GM18526 (cell line): ENCODE results near the gene TARS1.

Experiments used
- POLR2A ChIP-seq: IDR thresholded peaks from 3 replicates; pipeline ENCODE4 v1.6.1; 2011; ENCODE audit not compliant: insufficient read length; ENCODE audit errors: extremely low read depth

TARS1 gene

DNA sequence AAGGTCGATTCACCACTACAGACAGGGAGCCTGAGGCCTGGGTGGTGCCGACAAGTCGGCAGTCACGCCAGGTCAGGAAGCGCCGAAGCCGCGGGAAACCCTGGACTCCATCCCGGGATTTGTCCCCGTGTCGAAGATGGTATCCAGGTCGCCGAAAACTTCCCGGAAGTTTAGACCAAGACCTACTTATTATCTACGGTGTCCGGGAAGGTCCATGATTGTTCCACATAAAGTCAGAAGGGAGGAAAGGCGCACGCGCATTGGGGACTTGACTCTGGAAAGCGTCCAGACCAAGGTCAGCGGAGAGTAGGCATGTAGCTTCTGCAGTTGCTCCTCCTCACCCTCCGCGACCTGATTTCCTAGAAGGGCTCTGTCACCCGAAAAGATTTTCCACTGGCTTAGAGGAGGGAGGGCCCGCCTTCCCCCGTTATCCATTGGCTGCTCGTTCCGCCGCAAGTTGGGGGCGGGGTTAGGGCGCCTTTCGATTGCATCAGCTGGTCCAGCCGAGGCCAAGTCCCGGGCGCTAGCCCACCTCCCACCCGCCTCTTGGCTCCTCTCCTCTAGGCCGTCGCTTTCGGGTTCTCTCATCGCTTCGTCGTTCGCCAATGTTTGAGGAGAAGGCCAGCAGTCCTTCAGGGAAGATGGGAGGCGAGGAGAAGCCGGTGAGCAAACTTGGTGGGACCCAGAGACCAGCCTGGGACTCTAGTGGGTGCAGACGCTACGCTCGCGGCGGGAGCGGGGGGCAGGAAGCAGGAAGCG is at the start of gene TARS1:
TARS1 (plus strand) TSS at position 484 of the 759 bp plus-strand sequence; CDS start at position 606, 122 bp downstream.
- TF ChIP-seq POLR2A, result peak; percentile 86

DNA sequence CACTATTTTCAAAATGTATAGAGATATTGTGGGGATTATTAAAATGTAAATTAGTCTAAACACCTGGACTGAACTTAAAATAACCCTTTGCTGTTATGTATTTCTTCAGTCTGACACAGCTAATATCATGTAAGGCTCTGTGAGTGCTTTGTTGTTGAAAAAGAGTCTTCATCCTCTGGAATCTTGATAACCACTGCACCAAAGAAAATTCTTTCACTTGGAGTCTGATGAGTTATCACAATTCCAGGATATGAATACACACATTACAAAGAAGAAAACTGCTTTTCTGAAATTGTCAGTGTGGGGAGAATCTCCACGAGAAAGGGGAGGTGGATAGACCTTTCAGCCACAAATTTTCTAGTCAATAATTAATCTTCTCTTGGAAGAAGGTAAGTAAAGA is 42.3 kb upstream of the TARS1 start:
- no peak for TF ChIP-seq POLR2A

DNA sequence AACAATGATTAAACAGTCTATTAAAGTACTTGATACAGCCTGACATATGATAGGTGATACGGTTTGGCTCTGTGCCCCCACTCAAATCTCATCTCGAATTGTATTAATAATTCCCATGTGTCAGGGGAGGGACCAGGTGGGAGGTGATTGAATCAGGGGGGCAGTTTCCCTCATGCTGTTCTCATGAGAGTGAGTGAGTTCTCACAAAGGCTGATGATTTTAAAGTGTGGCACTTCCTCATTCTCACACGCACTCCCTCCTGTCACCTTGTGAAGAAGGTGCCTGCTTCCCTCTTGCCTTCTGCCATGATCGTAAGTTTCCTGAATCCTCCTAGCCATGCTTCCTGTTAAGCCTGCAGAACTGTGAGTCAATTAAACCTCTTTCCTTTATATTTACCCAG is 40.1 kb upstream of the TARS1 start:
- no peak for TF ChIP-seq POLR2A

DNA sequence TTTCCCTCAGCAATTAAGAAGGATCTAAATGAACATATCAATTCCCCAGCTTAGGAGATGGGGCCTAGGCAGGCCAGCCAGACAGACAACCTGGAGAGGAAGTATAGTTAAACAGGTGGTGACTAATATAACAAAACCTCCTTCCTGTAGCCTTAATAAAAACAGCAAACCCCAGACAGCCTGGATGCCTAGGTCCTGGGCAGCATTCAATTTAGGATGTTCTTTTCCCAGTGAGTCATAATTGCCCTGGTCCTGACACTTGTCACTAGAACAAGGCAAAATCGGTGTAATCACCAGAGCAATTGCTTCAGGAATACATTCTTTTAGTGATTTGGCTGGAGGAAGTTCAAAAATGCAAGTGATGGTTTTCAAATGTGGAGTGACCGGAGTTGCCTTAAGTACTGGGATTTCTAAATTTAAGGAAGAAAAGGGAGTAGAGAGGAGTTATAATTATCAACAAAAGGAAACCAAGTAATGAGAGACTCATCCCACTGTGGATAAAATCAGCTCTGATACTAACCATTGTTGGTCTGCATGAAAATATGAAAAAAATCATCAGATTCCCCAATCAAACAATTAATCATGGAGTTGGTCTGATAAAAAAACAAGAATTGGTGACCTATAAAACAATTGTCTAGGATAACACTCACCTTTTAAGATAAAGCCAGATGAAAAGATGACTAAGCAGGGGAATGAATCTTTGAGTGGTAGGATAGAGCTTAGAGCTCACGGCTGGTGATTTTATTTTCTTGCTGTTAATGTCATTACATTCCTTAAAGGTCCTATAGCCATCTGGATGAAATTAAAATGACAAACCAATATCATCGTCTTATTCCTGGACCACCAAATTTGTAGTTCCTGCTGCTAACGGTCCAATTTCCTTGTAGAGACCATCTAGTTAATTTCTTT is 39.0 kb upstream of the TARS1 start:
- no peak for TF ChIP-seq POLR2A

DNA sequence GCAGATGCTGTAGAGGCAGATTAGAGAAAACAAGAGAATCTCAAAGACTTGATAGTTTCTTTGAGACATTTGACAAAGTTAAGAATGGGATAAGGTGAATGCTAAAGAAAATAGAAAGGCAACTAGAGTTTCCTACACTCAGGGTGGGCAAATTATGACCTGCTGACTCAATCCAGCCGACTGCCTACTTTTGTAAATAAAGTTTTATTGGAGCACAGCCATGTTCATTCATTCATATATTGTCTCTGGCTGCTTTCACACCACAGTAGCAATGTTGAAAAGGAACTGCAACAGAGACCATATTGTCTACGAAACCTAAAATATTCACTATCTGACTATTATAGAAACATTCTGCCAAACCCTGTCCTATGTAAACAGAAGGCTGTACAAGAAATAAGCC is 37.6 kb upstream of the TARS1 start:
- TF ChIP-seq POLR2A, result no peak

DNA sequence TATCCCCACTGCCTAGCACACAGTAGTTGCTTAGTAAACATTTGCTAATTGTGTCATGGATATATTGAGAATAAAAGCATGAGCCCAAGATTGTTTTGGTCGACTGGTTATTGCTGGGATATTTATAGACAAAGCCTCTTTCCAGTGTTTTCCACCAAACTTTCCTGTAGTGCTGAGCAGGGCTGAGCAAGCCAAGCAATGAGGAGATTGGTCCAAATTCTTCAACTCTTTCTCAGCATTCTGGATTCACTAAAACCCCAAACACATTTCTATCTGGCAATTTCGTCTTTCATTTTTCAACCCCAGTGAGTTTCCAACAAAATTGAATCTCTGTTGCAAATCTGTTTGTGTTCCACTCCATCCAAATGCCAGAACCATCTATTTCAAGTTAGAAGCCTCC is 31.9 kb upstream of the TARS1 start:
- TF ChIP-seq POLR2A, result no peak

DNA sequence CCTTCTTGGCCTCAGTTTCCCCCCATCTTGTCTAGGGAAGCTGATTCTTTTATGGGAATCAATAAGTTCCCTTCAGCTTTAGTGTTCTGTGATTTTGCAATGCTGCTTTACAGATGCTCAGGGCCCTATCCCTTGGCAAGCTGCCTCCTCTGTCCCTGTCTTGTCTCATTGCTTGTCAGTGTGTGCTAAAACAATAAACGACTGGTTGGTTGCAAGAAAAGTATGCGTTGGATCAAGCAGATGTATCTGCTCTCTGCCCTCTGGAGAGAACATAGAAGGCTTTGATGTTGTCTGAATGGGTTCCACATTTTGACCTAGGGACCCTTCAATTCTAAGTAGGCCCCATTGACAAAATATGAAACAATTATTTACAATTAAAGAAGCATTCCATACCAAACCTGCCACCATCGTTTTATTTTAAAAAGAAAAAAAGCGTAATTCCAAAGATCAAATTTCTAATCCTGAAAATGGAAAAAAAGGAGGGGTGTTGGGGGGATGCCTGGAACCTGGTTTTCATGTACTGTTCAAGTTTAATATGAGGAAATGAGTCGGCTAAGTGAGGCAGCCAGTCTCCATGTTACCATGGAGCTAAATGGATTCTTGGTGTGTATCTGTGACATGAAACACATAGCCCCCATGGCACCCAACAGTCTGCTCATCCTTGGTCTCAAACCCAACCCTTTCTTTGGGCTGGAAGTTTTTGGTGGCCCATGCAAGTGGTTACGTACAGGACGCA is 31.2 kb upstream of the TARS1 start:
- no peak for TF ChIP-seq POLR2A

DNA sequence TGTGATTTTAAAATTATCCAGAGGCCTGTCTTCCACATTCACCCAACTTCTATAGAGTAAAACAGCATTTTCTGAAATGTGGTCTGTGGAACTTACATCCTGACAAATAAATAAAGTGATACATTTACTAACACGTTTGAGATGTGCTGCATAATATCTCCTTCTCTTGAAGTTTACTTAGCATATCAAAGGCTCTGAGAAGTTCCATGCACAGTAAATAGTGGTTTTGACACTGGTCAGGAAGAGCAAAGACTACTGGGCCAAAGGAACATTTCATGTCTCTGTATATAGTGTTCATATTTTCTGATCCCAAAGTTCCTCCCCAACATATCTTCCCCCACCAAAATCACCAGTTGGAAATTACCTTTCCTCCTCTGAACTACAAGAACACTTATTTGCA is 30.5 kb upstream of the TARS1 start:
- no peak for TF ChIP-seq POLR2A

DNA sequence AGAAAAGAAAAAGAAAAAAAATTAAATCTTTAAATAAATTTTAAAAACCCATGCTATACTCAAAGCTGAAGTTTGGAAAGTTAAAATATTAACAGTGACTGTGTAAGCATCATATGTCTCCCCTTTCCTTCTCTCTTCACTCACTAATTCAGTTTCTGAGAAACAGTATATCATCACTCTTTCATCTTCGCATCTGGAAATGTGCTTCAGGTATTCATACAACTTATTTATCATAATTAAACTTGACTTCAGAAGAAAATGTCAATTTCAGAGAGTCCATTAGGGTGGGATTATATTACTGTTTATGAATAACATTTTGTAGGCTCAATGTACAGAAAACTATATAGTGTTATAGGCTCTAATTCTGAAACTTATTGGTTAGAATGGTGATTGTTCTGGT is 29.3 kb upstream of the TARS1 start:
- TF ChIP-seq POLR2A, result no peak

DNA sequence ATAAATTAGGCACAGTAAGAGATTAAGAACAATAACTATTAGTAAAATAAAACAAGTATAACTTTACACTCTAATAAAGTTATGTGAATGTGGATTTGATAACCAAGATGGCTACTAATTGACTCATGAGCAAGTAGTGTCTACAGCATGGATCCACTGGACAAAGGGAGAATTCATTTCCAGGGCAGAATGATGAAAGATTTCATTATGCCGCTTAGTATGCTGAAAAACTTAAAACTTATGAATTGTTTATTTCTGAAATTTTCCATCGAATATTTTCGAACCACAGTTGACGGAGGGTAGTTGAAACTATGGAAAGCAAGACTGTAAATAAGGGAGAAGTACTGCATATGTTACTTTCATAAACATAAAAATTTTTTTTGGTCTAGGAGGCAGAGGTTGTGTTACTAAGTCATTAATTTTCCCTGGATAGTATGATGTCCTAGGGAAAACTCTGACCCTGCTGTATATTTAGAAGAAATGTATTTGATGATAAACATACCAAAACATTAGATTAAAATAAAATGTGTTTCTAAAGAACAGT is 24.9 kb upstream of the TARS1 start:
- no peak for TF ChIP-seq POLR2A

DNA sequence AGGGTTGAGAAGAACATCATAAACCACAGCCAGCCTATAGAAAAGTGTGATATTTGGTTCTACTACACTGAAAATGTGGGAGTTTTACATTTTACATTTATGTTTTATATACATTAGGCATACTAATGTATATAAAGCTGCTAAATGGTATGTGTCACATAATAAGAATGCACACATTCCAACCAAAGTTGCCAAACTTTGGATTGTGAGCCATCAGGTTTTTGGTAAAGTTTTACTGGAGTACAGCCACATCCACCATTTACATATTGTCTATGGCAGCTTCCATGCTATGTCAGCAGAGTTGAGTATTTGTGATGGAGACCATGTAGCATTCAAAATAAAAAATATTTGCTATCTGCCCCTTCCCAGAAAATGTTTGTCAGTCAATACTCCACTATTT is 23.1 kb upstream of the TARS1 start:
- no peak for TF ChIP-seq POLR2A

DNA sequence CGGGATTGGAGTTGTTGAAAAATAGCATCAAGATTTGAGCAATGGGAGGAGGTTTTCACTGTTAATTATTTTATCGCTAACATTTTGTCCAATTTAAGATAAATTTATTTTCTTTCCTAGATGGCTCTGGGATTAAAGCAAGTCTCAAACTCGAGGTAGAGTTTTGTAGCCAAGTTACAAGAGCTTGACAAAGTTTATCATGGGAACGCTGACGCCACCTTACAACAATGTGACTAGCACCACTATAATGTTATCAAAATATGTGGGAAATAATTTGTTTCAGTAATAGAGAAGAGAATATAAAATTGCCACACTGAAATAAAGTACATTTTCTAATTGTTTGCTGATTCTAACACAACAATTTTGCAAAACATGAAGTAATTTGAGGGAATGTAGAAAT is 19.8 kb upstream of the TARS1 start:
- no peak for TF ChIP-seq POLR2A

DNA sequence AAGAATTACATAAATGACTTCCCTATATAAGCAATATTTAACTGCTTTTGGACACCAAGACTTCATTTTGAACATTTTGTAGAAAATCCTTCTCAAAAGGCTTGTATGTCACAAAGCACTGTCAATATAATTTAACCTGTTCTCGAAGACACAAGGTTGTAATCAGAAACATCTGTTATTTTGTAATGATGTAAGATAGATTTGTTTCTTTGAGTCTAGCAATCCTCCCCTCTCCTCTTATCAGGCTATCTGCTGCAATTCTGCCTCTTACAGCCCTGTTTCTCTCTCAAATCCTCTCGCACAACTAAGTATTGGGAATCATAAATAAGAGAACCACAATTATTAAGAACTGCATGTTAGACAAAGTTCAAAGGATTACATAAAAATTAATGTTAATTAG is 18.6 kb upstream of the TARS1 start:
- TF ChIP-seq POLR2A, result no peak

DNA sequence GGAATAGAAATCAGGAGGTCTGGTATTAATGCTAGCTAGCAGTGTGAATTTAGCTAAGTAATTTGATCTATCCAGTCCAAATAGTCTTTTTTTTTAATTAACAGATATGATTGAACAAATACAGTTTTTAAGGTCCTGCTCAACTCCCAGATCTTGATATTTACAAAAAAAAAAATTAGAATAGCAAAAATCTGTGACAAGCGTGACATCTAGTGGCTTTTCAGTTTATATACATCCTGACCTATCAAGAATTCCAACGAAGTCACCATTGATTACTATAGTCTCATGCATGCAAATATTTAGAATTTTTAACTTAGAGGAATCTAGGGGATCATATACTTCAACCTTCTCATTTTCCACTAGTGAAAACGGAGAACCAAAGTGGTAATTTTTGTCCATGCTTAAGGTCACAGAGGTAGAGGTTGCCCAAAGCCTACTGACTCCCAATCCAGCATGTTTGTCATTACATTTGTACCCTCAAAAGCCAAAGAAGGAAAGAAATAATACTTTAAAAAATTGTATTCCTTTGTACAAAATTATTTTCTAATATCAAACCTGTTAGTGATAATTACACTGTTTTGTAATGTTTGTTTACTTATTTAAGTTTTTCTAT is 17.6 kb upstream of the TARS1 start:
- no peak for TF ChIP-seq POLR2A

DNA sequence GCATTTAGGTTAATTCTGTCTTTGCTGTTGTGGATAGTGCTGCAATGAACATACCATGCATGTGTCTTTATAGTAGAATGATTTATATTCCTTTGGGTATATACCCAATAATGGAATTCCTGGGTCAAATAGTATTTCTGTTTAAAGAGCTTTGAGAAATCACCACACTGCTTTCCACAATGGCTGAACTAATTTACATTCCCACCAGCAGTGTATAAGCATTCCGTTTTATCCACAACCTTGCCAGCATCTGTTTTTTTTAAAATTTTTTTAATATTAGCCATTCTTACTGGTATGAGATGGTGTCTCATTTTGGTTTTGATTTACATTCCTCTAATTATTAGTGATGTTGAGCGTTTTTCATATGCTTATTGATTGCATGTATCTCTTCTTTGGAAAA is 15.5 kb upstream of the TARS1 start:
- TF ChIP-seq POLR2A, result no peak
